ENCODE data around the gene TP53I3.

- TF ChIP-seq POLR2A (IDR thresholded peaks at IDR 0.05) (no peak), CTCF (IDR thresholded peaks at IDR 0.05) (no peak)
These were observed 19.3 kb downstream of the TP53I3 start for GRCh38 chr2:24065341-24065740.
